H1 (cell line): Measurements from ENCODE around the gene ZNF619. TPM values are rescaled to one million over a fixed set of nuclear protein-coding genes. Genes with fewer than 3 reads are reported as not detected.

Experiments used
- CTCF ChIA-PET: fragments of 300-600 bp; sonication (Branson Sonifier 250); formaldehyde crosslinking; loops from one replicate; lab custom pipeline; 2021; ENCODE audit not compliant: partially characterized antibody; lab: Charles Lee
- POLR2A ChIA-PET: fragments of 300-600 bp; sonication (Branson Sonifier 250); formaldehyde crosslinking; loops from one replicate; lab custom pipeline; 2021; ENCODE audit warnings: inconsistent platforms; ENCODE audit not compliant: partially characterized antibody; lab: Charles Lee
- DNase-seq, 2 experiments: peaks; one replicate each; pipeline versions ENCODE4 v3.0.0 to v3.0.0-alpha.2; 2010 to 2022; ENCODE audit warnings: low spot score in 2 of 2, low read depth in 1 of 2, mixed read lengths in 1 of 2
- FAIRE-seq: peaks from 2 replicates; lab custom pipeline; 2011; peaks lifted over from hg19 to GRCh38; lab: Jason Lieb, UNC
- H2AFZ ChIP-seq: 2 replicates; pipeline ENCODE4 v1.8.1; 2012; ENCODE audit warnings: low read length, inconsistent platforms
- H2AK5ac ChIP-seq: 2 replicates; pipeline ENCODE4 v1.6.1; 2013; ENCODE audit warnings: low read depth, low read length
- H2BK120ac ChIP-seq: replicated peaks from 2 replicates; pipeline ENCODE3; 2013; ENCODE audit warnings: low read depth, low read length, inconsistent platforms
- H2BK12ac ChIP-seq: 2 replicates; pipeline ENCODE4 v1.6.1; 2013; ENCODE audit warnings: low read depth, low read length
- H2BK15ac ChIP-seq: 2 replicates; pipeline ENCODE4 v1.6.1; 2013; ENCODE audit warnings: low read length
- H2BK20ac ChIP-seq: 2 replicates; pipeline ENCODE4 v1.6.1; 2013; ENCODE audit warnings: low read length
- H2BK5ac ChIP-seq: 2 replicates; pipeline ENCODE4 v1.6.1; 2013; ENCODE audit warnings: low read depth, low read length
- H3K14ac ChIP-seq: 2 replicates; pipeline ENCODE4 v1.6.1; 2013; ENCODE audit warnings: inconsistent platforms; ENCODE audit not compliant: insufficient read length
- H3K18ac ChIP-seq: 2 replicates; pipeline ENCODE4 v1.6.1; 2013; ENCODE audit warnings: low read length; ENCODE audit errors: extremely low read depth
- H3K23ac ChIP-seq: 2 replicates; pipeline ENCODE4 v1.6.1; 2013; ENCODE audit warnings: inconsistent platforms; ENCODE audit not compliant: insufficient read length
- H3K23me2 ChIP-seq: 2 replicates; pipeline ENCODE4 v1.6.1; 2013; ENCODE audit warnings: low read depth, low read length
- H3K27ac ChIP-seq: 2 replicates; pipeline ENCODE4 v1.6.1; 2011; ENCODE audit warnings: low read depth, low read length, inconsistent platforms
- H3K27me3 ChIP-seq, 4 experiments: replicated peaks in 1 of 4; 1 replicate in 1 of 4; 2 replicates in 3 of 4; pipeline versions ENCODE4 v1.6.1 to v1.8.1; 2011 to 2013; ENCODE audit warnings: low read length in 3 of 4, mild to moderate bottlenecking in 3 of 4, inconsistent platforms in 2 of 4, mixed read lengths in 2 of 4, moderate library complexity in 1 of 4; ENCODE audit not compliant: control insufficient read depth in 3 of 4, insufficient read depth in 3 of 4; ENCODE audit errors: extremely low read depth in 1 of 4
- H3K36me3 ChIP-seq, 4 experiments: 2 replicates each; pipeline versions ENCODE4 v1.6.1 to v1.8.1; 2011 to 2013; ENCODE audit warnings: mild to moderate bottlenecking in 4 of 4, low read length in 3 of 4, moderate library complexity in 2 of 4, control low read depth in 1 of 4, inconsistent platforms in 1 of 4; ENCODE audit not compliant: insufficient read depth in 4 of 4, control insufficient read depth in 2 of 4
- H3K4ac ChIP-seq: replicated peaks from 2 replicates; pipeline ENCODE3; 2013; ENCODE audit warnings: low read length, low read depth, mixed read lengths, inconsistent platforms; ENCODE audit not compliant: insufficient read length
- H3K4me1 ChIP-seq, 4 experiments: replicated peaks in 1 of 4; 1 replicate in 1 of 4; 2 replicates in 3 of 4; pipeline versions ENCODE4 v1.6.1 to v1.8.1; 2011 to 2013; ENCODE audit warnings: low read length in 3 of 4, inconsistent platforms in 2 of 4, mixed read lengths in 1 of 4; ENCODE audit not compliant: insufficient read depth in 4 of 4, control insufficient read depth in 3 of 4
- H3K4me2 ChIP-seq, 2 experiments: 2 replicates each; pipeline versions ENCODE4 v1.6.1 to v1.8.1; 2011 to 2013; ENCODE audit warnings: low read depth in 2 of 2, low read length in 2 of 2, control low read depth in 1 of 2, inconsistent platforms in 1 of 2, mild to moderate bottlenecking in 1 of 2; ENCODE audit not compliant: insufficient read depth in 1 of 2
- H3K4me3 ChIP-seq, 4 experiments: fragments of 200-600, 300-600 bp in 1 of 4; sonication (generic), shearing (Covaris generic), sonication (Bioruptor Twin) in 1 of 4; 2 replicates each; pipeline versions ENCODE4 v1.5.1 to v1.8.1; 2011 to 2016; ENCODE audit warnings: low read length in 4 of 4, low read depth in 3 of 4, control low read depth in 2 of 4, inconsistent platforms in 2 of 4, mild to moderate bottlenecking in 2 of 4, mixed read lengths in 1 of 4, moderate library complexity in 1 of 4; ENCODE audit not compliant: insufficient read depth in 2 of 4; ENCODE audit errors: extremely low read depth in 1 of 4
- H3K56ac ChIP-seq: replicated peaks from 2 replicates; pipeline ENCODE3; 2013; ENCODE audit warnings: low read depth, mild to moderate bottlenecking, mixed read lengths, low read length, inconsistent platforms; ENCODE audit not compliant: insufficient read length
- H3K79me1 ChIP-seq: 2 replicates; pipeline ENCODE4 v1.6.1; 2013; ENCODE audit warnings: low read depth, low read length, control low read depth
- H3K79me2 ChIP-seq, 2 experiments: 2 replicates each; pipeline versions ENCODE4 v1.6.1 to v1.8.1; 2012 to 2013; ENCODE audit warnings: low read length in 2 of 2, mild to moderate bottlenecking in 2 of 2, inconsistent platforms in 1 of 2; ENCODE audit not compliant: insufficient read depth in 2 of 2, control insufficient read depth in 1 of 2
- H3K9ac ChIP-seq, 4 experiments: replicated peaks in 1 of 4; 1 replicate in 1 of 4; 2 replicates in 3 of 4; pipeline versions ENCODE4 v1.6.1 to v1.8.1; 2011 to 2013; ENCODE audit warnings: low read depth in 3 of 4, low read length in 3 of 4, control low read depth in 2 of 4, mild to moderate bottlenecking in 2 of 4, moderate library complexity in 2 of 4, inconsistent platforms in 1 of 4; ENCODE audit errors: extremely low read depth in 1 of 4
- H3K9me3 ChIP-seq, 2 experiments: 2 replicates each; pipeline versions ENCODE4 v1.6.1 to v1.8.1; 2012 to 2013; ENCODE audit warnings: mild to moderate bottlenecking in 2 of 2, moderate library complexity in 2 of 2, control low read depth in 1 of 2, inconsistent platforms in 1 of 2, low read depth in 1 of 2, low read length in 1 of 2, mixed read lengths in 1 of 2; ENCODE audit not compliant: insufficient read depth in 2 of 2
- H4K20me1 ChIP-seq, 2 experiments: replicated peaks in 1 of 2; 2 replicates each; pipeline versions ENCODE3 to v1.8.1; 2011 to 2013; ENCODE audit warnings: inconsistent platforms in 2 of 2, low read length in 2 of 2, mild to moderate bottlenecking in 1 of 2; ENCODE audit not compliant: insufficient read depth in 2 of 2, control insufficient read depth in 1 of 2
- H4K5ac ChIP-seq: 2 replicates; pipeline ENCODE4 v1.6.1; 2013; ENCODE audit warnings: low read length, low read depth, mixed read lengths, inconsistent platforms; ENCODE audit not compliant: insufficient read length
- H4K8ac ChIP-seq: 2 replicates; pipeline ENCODE4 v1.8.0; 2013; ENCODE audit warnings: mild to moderate bottlenecking, moderate library complexity, low read length, inconsistent platforms; ENCODE audit not compliant: insufficient read depth; ENCODE audit errors: extremely low read depth
- H4K91ac ChIP-seq: replicated peaks from 2 replicates; pipeline ENCODE3; 2013; ENCODE audit warnings: low read length, mixed read lengths, inconsistent platforms; ENCODE audit not compliant: insufficient read length
- CEBPB ChIP-seq: IDR thresholded peaks from 2 replicates; pipeline ENCODE4 v1.6.1; 2012; ENCODE audit warnings: low read depth, low read length
- CHD2 ChIP-seq: IDR thresholded peaks from 2 replicates; pipeline ENCODE4 v1.6.1; 2012; ENCODE audit warnings: low read length, improper control_type of control experiment
- CREB1 ChIP-seq: IDR thresholded peaks from 2 replicates; pipeline ENCODE4 v1.6.1; 2012; ENCODE audit warnings: inconsistent platforms
- CTBP2 ChIP-seq: IDR thresholded peaks from 2 replicates; pipeline ENCODE4 v1.7.0; 2011; ENCODE audit warnings: borderline replicate concordance, mild to moderate bottlenecking, moderate library complexity, mixed read lengths, low read length; ENCODE audit not compliant: insufficient read depth, insufficient read length
- EZH2 ChIP-seq: fragments of 200-600 bp; sonication (generic); IDR thresholded peaks from 2 replicates; pipeline ENCODE4 v1.7.1; 2012; ENCODE audit warnings: low read depth, mild to moderate bottlenecking, moderate library complexity, low read length, inconsistent platforms; ENCODE audit not compliant: severe bottlenecking
- FOSL1 ChIP-seq: IDR thresholded peaks from 2 replicates; pipeline ENCODE4 v1.6.1; 2011; ENCODE audit warnings: mild to moderate bottlenecking, low read depth, low read length, moderate library complexity; ENCODE audit not compliant: insufficient read depth
- HDAC2 ChIP-seq, 2 experiments: fragments of 300-600 bp in 1 of 2; sonication (generic) in 1 of 2; IDR thresholded peaks; 2 replicates each; pipeline ENCODE4 v1.6.1; 2011 to 2012; ENCODE audit warnings: low read depth in 2 of 2, low read length in 2 of 2, mild to moderate bottlenecking in 2 of 2, moderate library complexity in 2 of 2, borderline replicate concordance in 1 of 2, inconsistent platforms in 1 of 2
- RBBP5 ChIP-seq: IDR thresholded peaks from 2 replicates; pipeline ENCODE4 v1.7.1; 2012; ENCODE audit warnings: low read depth, mild to moderate bottlenecking, inconsistent platforms, low read length, moderate library complexity, borderline replicate concordance
- RFX5 ChIP-seq: IDR thresholded peaks from 2 replicates; pipeline ENCODE4 v1.6.1; 2011; ENCODE audit warnings: low read depth, low read length, improper control_type of control experiment, borderline replicate concordance
- SP4 ChIP-seq: IDR thresholded peaks from 2 replicates; pipeline ENCODE4 v1.6.1; 2012; ENCODE audit warnings: low read length, inconsistent platforms
- TBP ChIP-seq: IDR thresholded peaks from 2 replicates; pipeline ENCODE4 v1.6.1; 2011; ENCODE audit warnings: low read depth, low read length, improper control_type of control experiment
- TCF12 ChIP-seq: IDR thresholded peaks from 2 replicates; pipeline ENCODE4 v1.6.1; 2011; ENCODE audit warnings: low read depth, mild to moderate bottlenecking, low read length
- WGBS, 2 experiments: shearing (Covaris generic) in 1 of 2; methylation state at CpG; one replicate each; pipeline versions ENCODE4 v1.1.6 to v1.1.7; 2013 to 2015; ENCODE audit warnings: low lambda C conversion rate in 2 of 2, mixed read lengths in 2 of 2, inconsistent platforms in 1 of 2, low coverage in 1 of 2, missing lambda C conversion rate in 1 of 2; ENCODE audit not compliant: insufficient replicate concordance in 2 of 2, insufficient coverage in 1 of 2, insufficient read length in 1 of 2; ENCODE audit errors: extremely low coverage in 1 of 2, missing lambda C conversion rate in 1 of 2; 5-methylcytosine and 5-hydroxymethylcytosine counted together
- polyA plus RNA-seq, 7 experiments: library from polyadenylated mRNA; depleted of rRNA in 3 of 7; stranded (reverse) in 5 of 7; unstranded in 2 of 7; fragments of >200 nt in 5 of 7; fragments of 200-250 nt in 2 of 7; gene quantifications; 1 replicate in 5 of 7; 2 replicates in 1 of 7; 4 replicates in 1 of 7; pipeline versions ENCODE4 v1.2.1 to v1.2.3, GENCODE V29; 2011 to 2013; ENCODE audit warnings: missing spikeins in 2 of 7, mixed read lengths in 2 of 7
- total RNA-seq: library from RNA; stranded (reverse); fragmentation: NEBNext Ultra II Directional; extraction: Animal tissue kit (Norgen Biotek cat#: 25700); gene quantifications from 2 replicates; pipeline ENCODE4 v1.2.1, GENCODE V29; 2021
- TF ChIP-seq, protein P1 (sequence below): IDR thresholded peaks from 2 replicates; pipeline ENCODE4 v1.6.1; 2012; ENCODE audit warnings: inconsistent platforms

Gene ZNF619
- total and polyA plus RNA-seq, 2 of the 8 experiments (the other 6 are each of a cell fraction or from before 2014, with no cell fraction given): 2.3 to 8.2 TPM

DNA sequence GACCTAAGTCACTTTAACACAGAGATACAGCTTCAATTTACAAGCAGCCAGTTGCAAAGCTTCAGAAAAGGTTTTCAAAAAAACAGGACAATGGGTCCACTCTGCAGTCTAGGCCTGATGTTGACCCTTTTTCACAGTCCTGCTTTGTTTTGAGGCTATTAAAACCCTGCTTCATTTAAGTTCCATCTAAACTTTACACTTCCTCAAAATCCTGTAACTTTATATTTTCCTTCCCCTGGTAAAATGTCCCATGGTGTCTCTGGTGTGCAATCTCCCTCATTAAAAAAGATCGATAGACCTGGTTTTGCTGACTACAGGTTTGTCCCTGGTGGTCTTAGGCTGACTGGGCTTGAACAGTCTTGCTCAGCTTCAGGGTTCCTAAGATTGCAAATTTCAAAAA, 24.9 kb upstream of the ZNF619 start:
- no peak overlapping the region for H4K5ac ChIP-seq
- H3K79me1 ChIP-seq: no peaks in the 10 kb centered on the region
- H3K79me2 ChIP-seq: no peaks in the 10 kb centered on the region
- H3K27ac ChIP-seq: 0 out of 2 replicates have a peak overlapping the region, but pooled peaks have one; percentile 94
- H3K9me3 ChIP-seq: no peaks in the 10 kb centered on the region
- peaks cover 0 to 3% (median 0%) of the 10 kb centered on the region in 4 experiments; a peak in 1 of 7 replicates for H3K4me1 ChIP-seq
- H2BK15ac ChIP-seq: no peak overlapping the region
- H3K27me3 ChIP-seq: no peaks in the 10 kb centered on the region
- no peak overlapping the region for H3K56ac ChIP-seq
- H2BK12ac ChIP-seq: no peak overlapping the region
- H2AK5ac ChIP-seq: no peak overlapping the region
- H2BK5ac ChIP-seq: no peak overlapping the region
- H2BK20ac ChIP-seq: no peak overlapping the region
- 100% methylated on average over 1 of the region's 1 CpG; no CpG with 5 or more reads in 1 of the 2 experiments for WGBS, 2 experiments
- no peak overlapping the region for H4K8ac ChIP-seq
- H2BK120ac ChIP-seq: no peak overlapping the region
- no peak overlapping the region for H4K91ac ChIP-seq
- H3K4me2 ChIP-seq: peak overlapping the region; percentile 73 to 99
- H2AFZ ChIP-seq: 0 out of 2 replicates have a peak overlapping the region, but pooled peaks have one; percentile 87
- no peaks in the 10 kb centered on the region for H3K36me3 ChIP-seq
- H3K18ac ChIP-seq: no peak overlapping the region
- FAIRE-seq (no peak), DNase-seq (no peak)
- H3K14ac ChIP-seq: no peak overlapping the region
- CTCF ChIA-PET: interaction anchor here (1.0 kb wide), 1 partner anchor 260 kb away, joined by 4 read pairs; no protein-coding TSS in a partner anchor
- peak overlapping the region in 3 of 4 experiments; percentile 94 to 95 (median 94); a peak in 4 of 7 replicates for H3K9ac ChIP-seq
- peak overlapping the region; percentile 75 to 91 (median 82); a peak in 7 of 8 replicates for H3K4me3 ChIP-seq
- H4K20me1 ChIP-seq: no peaks in the 10 kb centered on the region
- H3K4ac ChIP-seq: no peak overlapping the region
- no peak overlapping the region for H3K23ac ChIP-seq
- POLR2A ChIA-PET: interaction anchor here (0.6 to 5.7 kb wide), 4 partner anchors 8 to 75 kb away, joined by 3 to 50 read pairs (median 6); no protein-coding TSS in a partner anchor
- peaks cover 6% of the 10 kb centered on the region for H3K23me2 ChIP-seq
- TF ChIP-seq, protein P1, sequence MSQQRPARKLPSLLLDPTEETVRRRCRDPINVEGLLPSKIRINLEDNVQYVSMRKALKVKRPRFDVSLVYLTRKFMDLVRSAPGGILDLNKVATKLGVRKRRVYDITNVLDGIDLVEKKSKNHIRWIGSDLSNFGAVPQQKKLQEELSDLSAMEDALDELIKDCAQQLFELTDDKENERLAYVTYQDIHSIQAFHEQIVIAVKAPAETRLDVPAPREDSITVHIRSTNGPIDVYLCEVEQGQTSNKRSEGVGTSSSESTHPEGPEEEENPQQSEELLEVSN: no peak
- TF ChIP-seq CREB1 (no peak), EZH2 (no peak), TCF12 (no peak), TBP (no peak), HDAC2 (IDR thresholded peaks at IDR 0.05; ENCODE audit: borderline replicate concordance in 1 of 2, low read depth in 2 of 2, low read length in 2 of 2) (no peak), SP4 (no peak), CHD2 (no peak), FOSL1 (no peak), RFX5 (no peak), CEBPB (no peak), CTBP2 (no peak), RBBP5 (no peak)
